Osteoblast (primary cell): Measurements from ENCODE around the gene NDFIP2. TPM values are rescaled to one million over a fixed set of nuclear protein-coding genes. Genes with fewer than 3 reads are reported as not detected.
A peak's percentile ranks its signal among the peaks of the same experiment; 100 is the strongest.
"Not testable (repeated sequence)": the region's sequence is repeated elsewhere in the genome, so short reads cannot be mapped to it uniquely, and the experiment has no call there.

Experiments
- DNase-seq: peaks from one replicate; pipeline ENCODE4 v3.0.0; 2011; ENCODE audit warnings: low spot score, mixed read lengths; ENCODE audit not compliant: insufficient read length; ENCODE audit errors: missing footprints
- H2AFZ ChIP-seq: 2 replicates; pipeline ENCODE4 v1.6.0; 2011; ENCODE audit warnings: mild to moderate bottlenecking, low read length
- H3K27ac ChIP-seq: 2 replicates; pipeline ENCODE4 v1.5.1; 2011; ENCODE audit warnings: mild to moderate bottlenecking, low read depth, low read length, moderate library complexity
- H3K27me3 ChIP-seq: 2 replicates; pipeline ENCODE4 v1.6.0; 2012; ENCODE audit warnings: mild to moderate bottlenecking, control low read depth, inconsistent platforms, low read length, moderate library complexity; ENCODE audit not compliant: insufficient read depth
- H3K36me3 ChIP-seq: 2 replicates; pipeline ENCODE4 v1.5.1; 2011; ENCODE audit warnings: mild to moderate bottlenecking, low read length, control low read depth, moderate library complexity; ENCODE audit not compliant: insufficient read depth
- H3K4me1 ChIP-seq: 2 replicates; pipeline ENCODE4 v1.5.1; 2011; ENCODE audit warnings: mild to moderate bottlenecking, low read length, control low read depth, moderate library complexity; ENCODE audit not compliant: insufficient read depth
- H3K4me2 ChIP-seq: 2 replicates; pipeline ENCODE4 v1.6.0; 2011; ENCODE audit warnings: mild to moderate bottlenecking, low read length; ENCODE audit not compliant: insufficient read depth
- H3K4me3 ChIP-seq: fragments of 200-600 bp; sonication (generic); 3 replicates; pipeline ENCODE4 v1.5.1; 2012; ENCODE audit warnings: mild to moderate bottlenecking, low read length, inconsistent platforms; ENCODE audit not compliant: insufficient read depth
- H3K79me2 ChIP-seq: 2 replicates; pipeline ENCODE4 v1.6.0; 2012; ENCODE audit warnings: mild to moderate bottlenecking, low read length, control low read depth, inconsistent platforms; ENCODE audit not compliant: insufficient read depth
- H3K9me3 ChIP-seq: 2 replicates; pipeline ENCODE4 v1.5.1; 2011; ENCODE audit warnings: low read depth, low read length, control low read depth
- H4K20me1 ChIP-seq: 2 replicates; pipeline ENCODE4 v1.6.0; 2012; ENCODE audit warnings: mild to moderate bottlenecking, low read length, control low read depth; ENCODE audit not compliant: insufficient read depth
- CTCF ChIP-seq: IDR thresholded peaks from 2 replicates; pipeline ENCODE4 v1.5.1; 2011; ENCODE audit warnings: mild to moderate bottlenecking, low read depth, low read length, moderate library complexity; ENCODE audit errors: extremely low read depth
- total RNA-seq: library from RNA; depleted of rRNA; stranded (reverse); fragments of >200 nt; gene quantifications from 2 replicates; pipeline ENCODE4 v1.2.3, GENCODE V29; 2012

Gene NDFIP2
- total RNA-seq, 1 donor, result 56.5 TPM

DNA sequence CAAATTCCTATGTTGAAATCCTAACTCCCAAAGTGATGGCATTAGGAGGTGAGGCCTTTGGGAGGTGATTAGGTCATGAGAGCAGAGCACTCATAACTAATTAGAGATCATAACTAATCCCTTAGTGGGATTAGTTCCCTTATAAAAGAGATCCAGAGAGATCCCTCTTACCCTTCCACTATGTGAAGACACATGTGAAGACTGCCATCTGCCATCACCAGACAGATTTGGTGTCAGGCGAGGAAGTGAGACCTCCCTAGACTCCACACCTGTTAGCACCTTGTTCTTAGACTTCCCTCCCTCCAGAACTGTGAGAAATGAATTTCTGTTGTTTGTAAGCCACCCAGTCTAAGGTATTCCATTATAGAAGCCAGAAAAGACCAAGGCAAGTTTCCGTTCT is 112.2 kb downstream of the NDFIP2 start:
- H3K4me1 ChIP-seq, result peaks cover 16% of the 10 kb centered on the region
- TF ChIP-seq CTCF, result no peak
- peak overlapping the region; percentile 25 for H3K27ac ChIP-seq
- H3K36me3 ChIP-seq, result no peaks in the 10 kb centered on the region
- H3K79me2 ChIP-seq, result no peaks in the 10 kb centered on the region
- H3K9me3 ChIP-seq, result no peaks in the 10 kb centered on the region
- H4K20me1 ChIP-seq, result no peaks in the 10 kb centered on the region
- H2AFZ ChIP-seq, result no peak overlapping the region
- H3K4me3 ChIP-seq, result no peak overlapping the region
- peaks cover 4% of the 10 kb centered on the region for H3K27me3 ChIP-seq
- DNase-seq, result no peak
- H3K4me2 ChIP-seq, result no peak overlapping the region

- H3K27ac ChIP-seq, result peak overlapping the region; percentile 25
- H2AFZ ChIP-seq, result no peak overlapping the region
- TF ChIP-seq CTCF, result no peak
- DNase-seq, result peak; percentile 86
- peaks cover 4% of the 10 kb centered on the region for H3K27me3 ChIP-seq
- peaks cover 16% of the 10 kb centered on the region for H3K4me1 ChIP-seq
- no peak overlapping the region for H3K4me3 ChIP-seq
- H3K36me3 ChIP-seq, result no peaks in the 10 kb centered on the region
- no peaks in the 10 kb centered on the region for H3K79me2 ChIP-seq
- H3K4me2 ChIP-seq, result peak overlapping the region; percentile 34
- H4K20me1 ChIP-seq, result no peaks in the 10 kb centered on the region
- no peaks in the 10 kb centered on the region for H3K9me3 ChIP-seq
Measured at GRCh38 chr13:79593641-79594275, 112.8 kb downstream of the NDFIP2 start.

- not testable (repeated sequence) for H3K9me3 ChIP-seq, H3K4me2 ChIP-seq, H2AFZ ChIP-seq, H3K27ac ChIP-seq, H4K20me1 ChIP-seq, H3K36me3 ChIP-seq, H3K4me1 ChIP-seq, H3K4me3 ChIP-seq, DNase-seq, H3K27me3 ChIP-seq, H3K79me2 ChIP-seq
Measured at GRCh38 chr13:79600146-79600545, 119.2 kb downstream of the NDFIP2 start.

DNA sequence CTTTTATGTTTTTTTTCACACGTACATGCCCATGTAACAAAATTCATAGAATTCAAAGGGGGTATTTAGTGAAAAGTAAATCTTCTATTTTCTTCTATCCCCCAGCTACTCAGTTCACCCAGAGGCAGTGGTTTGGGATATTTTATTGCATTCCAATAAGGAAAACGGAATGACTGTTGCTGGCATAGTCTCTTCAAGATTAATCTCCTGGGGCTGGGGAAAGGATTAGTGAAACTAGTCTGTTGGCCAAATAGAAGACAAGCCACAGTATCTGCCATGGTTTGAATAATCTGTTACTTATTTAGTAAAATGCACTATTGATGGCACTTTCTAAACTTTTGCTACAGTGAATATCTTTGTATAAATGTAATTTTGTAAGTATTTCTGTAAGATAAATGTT is 122.0 kb downstream of the NDFIP2 start:
- H3K27ac ChIP-seq, result no peak overlapping the region
- H3K36me3 ChIP-seq, result no peaks in the 10 kb centered on the region
- no peak overlapping the region for H3K4me3 ChIP-seq
- no peaks in the 10 kb centered on the region for H3K79me2 ChIP-seq
- no peak overlapping the region for H2AFZ ChIP-seq
- no peak overlapping the region for H3K4me2 ChIP-seq
- no peaks in the 10 kb centered on the region for H4K20me1 ChIP-seq
- no peak for TF ChIP-seq CTCF
- no peaks in the 10 kb centered on the region for H3K4me1 ChIP-seq
- H3K9me3 ChIP-seq, result no peaks in the 10 kb centered on the region
- H3K27me3 ChIP-seq, result no peaks in the 10 kb centered on the region
- no peak for DNase-seq
